GM08714 (cell line): ENCODE data around the gene MAP9.
"Not testable (repeated sequence)": the region's sequence is repeated elsewhere in the genome, so short reads cannot be mapped to it uniquely, and the experiment has no call there.

Source experiments
- H3K4me3 ChIP-seq: fragments of 200-500 bp; sonication (Bioruptor generic); 2 replicates; pipeline ENCODE4 v1.5.1; 2014; ENCODE audit warnings: mild to moderate bottlenecking, low read length, inconsistent platforms
- ZNF274 ChIP-seq: IDR thresholded peaks from 2 replicates; pipeline ENCODE4 v1.6.1; 2012; ENCODE audit warnings: mild to moderate bottlenecking, low read depth, low read length

The MAP9 gene

DNA sequence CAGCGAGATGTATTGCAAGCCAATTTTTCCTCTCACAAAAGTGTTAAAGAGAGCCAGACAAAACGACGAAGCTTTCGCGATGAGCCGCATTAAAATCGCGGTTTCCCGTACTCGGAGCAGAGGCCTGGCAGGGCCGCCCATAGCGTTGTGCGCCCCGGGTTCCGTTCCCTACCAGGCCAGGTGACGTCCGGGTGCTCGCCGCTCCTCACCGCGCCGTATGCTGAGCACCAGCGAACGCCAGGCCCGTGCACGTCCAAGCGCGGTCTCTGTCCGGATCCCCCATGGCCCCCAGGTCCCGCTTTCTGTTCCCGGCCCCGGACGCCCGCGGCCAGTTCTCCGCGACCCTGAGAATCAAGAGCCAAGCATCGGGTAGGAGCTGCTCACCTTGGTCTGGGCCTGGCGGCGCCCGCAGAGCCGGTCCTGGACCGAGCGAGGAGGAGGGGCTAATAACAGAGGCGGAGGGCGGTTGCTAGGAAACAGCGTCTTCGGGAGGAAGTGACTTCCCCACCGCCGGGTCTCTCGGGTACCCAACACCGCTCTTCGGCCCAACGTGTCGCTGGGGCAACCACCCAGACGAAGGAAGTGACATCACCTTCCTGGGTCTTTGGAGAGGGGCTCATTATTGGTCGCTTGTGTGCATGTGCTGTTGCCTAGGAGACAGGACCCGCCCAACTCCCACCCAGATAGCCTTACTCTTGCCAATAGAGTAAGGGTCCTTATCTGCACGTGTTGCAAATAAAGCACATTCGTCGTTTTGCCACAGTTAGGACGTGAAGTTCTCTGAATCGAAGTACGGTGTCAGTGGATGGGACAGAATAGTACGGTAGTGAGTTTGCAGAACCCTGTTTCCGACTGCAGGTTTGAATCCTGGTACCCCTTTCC, at the start of gene MAP9:
Gene MAP9, minus strand, starts transcription at position 579 of the 882 bp plus-strand sequence. CDS start 1,115 bp downstream, outside the sequence.
- peak within 1 kb of the TSS; percentile 71 for H3K4me3 ChIP-seq
- TF ChIP-seq ZNF274, result no peak

DNA sequence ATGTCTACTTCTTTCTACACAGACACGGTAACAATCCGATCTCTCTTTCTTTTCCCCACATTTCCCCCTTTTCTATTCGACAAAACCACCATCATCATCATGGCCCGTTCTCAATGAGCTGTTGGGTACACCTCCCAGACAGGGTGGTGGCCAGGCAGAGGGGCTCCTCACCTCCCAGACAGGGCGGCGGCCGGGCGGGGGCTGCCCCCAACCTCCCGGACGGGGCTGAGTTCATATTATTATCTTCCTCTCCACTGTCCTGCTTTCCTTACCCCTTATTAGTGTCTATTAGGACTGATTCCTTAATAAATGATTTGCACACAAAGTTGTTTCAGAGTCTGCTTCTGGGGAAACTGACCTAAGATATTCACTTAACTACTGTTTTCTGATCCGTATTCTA, 48.0 kb upstream of the MAP9 start:
- H3K4me3 ChIP-seq, result not testable (repeated sequence)

GRCh38 chr4:155423671-155424070, 46.9 kb upstream of the MAP9 start:
- no peak overlapping the region for H3K4me3 ChIP-seq
- no peak for TF ChIP-seq ZNF274

GRCh38 chr4:155419266-155419665, 42.5 kb upstream of the MAP9 start:
- no peak for TF ChIP-seq ZNF274
- no peak overlapping the region for H3K4me3 ChIP-seq

DNA sequence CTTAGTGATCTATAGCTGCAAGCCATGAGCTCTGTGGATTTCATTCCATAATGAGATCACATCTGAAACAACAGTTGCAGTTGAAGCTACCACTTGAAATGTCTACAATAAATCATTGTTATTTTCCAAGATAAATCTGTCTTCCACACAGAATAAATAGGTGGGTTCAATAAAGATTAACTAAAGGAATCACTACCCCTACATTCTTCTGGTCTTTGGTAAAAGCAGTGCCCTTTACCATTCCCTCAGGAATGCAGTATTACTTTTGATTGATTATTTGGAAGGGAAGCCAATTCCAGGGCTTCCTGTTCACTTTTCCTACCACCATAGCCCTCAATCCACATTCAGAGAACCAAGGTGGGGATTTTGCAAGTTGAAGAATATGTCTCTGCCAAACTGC, 38.9 kb upstream of the MAP9 start:
- no peak for TF ChIP-seq ZNF274
- H3K4me3 ChIP-seq, result no peak overlapping the region

DNA sequence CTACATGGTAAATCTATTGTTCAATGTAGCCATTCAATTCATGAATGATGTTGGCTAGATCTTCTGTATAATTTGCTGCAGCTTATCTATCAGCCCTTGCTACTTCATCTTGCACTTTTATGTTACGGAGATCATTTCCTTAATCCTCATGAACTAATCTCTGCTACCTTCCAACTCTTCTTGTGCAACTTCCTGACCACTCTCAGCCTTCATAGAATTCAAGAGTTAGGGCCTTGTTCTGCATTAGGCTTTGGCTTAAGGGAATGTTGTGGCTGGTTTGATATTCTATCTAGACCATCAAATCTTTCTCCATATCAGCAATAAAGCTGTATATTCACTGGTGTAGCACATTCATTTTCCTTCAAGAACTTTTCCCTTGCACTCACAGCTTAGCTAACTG, 36.7 kb upstream of the MAP9 start:
- H3K4me3 ChIP-seq, result no peak overlapping the region

DNA sequence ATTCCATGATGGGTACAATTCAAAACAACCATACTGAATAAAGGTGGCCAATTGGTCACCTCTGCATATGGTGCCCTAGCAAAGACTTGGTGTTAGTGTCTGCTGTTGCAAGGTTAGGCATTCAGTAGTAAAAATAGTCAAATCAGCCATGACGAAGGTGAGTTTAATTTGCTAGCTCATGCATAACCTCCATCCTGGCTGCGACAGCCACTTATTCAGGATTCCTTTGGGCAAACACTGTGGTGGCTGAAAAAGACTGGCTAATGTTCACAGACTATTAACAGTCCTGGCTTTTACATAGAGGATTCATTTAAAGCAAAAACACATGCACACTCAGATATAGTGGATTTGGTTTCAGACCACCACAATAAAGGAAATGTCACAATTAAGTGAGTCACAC, 34.8 kb upstream of the MAP9 start:
- H3K4me3 ChIP-seq, result no peak overlapping the region
- TF ChIP-seq ZNF274, result no peak

More for the DNA sequence above, 36.7 kb upstream of the MAP9 start:
- TF ChIP-seq ZNF274, result no peak

DNA sequence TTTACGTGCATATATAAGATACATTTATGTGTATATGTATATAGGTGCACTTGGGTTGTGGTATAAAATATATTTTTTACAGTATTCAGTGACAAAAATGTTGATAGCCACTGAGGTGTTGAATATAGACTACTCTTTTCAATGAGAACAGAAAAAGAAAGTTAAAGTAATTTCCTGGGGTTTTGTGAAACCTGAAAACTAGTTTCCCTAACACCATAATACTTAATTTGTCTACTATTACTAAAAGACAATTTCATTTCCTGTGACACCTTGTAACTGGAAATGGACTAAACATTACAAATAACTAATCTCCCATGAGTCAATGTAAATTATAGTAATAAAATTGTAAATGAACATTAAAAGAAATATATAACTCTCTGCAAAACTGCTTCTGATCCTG, 32.0 kb upstream of the MAP9 start:
- no peak overlapping the region for H3K4me3 ChIP-seq
- TF ChIP-seq ZNF274, result no peak

DNA sequence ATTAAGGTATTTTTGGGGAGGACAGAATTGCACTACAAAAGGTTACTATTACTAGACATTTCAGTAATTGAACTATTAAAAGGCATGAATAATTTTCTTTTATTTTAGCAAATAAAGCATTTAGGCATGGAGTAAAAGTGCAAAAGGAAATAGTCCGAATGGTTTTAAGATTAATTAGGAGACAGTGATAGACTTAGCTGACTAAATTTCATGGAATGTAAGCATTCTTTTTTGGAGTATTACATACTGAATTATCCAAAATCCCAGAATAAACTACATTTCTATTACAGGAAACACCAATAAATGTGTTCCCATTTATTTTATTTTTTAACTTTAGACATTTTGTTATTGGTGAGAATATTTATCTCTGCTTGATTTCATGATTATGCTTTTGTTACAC, 30.7 kb upstream of the MAP9 start:
- H3K4me3 ChIP-seq, result no peak overlapping the region

GRCh38 chr4:155405059-155405458, 28.3 kb upstream of the MAP9 start:
- TF ChIP-seq ZNF274, result no peak

More for the DNA sequence above, 30.7 kb upstream of the MAP9 start:
- TF ChIP-seq ZNF274, result no peak

DNA sequence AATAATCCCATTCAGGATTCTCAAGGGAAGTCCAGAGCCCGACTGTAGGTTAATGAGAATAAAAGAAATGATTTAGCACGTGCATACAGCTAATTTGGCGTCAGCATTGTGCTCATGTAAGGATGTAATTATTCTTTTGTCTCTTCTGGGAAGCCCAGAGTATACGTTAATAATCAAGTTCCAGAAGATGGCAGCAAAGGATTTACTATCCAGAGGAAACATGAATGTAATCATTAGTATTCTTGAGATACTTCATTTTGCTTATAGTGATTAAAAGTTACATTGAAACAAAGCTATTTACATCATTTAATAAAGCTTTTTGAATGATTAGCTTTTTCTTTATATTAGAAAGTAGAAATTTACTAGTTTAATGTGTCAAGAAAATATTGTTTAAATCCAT, 27.1 kb upstream of the MAP9 start:
- TF ChIP-seq ZNF274, result no peak
- H3K4me3 ChIP-seq, result no peak overlapping the region

More at GRCh38 chr4:155405059-155405458, 28.3 kb upstream of the MAP9 start:
- no peak overlapping the region for H3K4me3 ChIP-seq

GRCh38 chr4:155402941-155403340, 26.2 kb upstream of the MAP9 start:
- TF ChIP-seq ZNF274, result no peak
- no peak overlapping the region for H3K4me3 ChIP-seq

DNA sequence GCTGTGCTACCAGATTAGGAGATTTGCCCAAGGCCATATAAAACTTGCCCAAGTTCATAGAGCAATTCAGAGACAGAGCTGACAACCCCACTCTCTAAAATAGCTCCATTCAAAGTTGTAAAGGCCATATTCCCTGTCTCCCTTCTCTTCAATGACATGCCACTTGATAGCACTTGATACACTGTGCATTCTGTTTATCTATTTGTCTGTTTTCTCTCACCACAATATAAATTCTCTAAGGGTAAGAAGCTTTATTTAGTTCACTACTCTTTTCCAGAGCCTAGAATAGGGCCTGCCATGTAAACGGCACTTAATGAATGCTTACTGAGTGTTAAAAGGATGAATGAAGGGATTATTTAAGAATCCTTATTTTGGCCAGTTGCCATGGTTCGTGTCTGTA, 24.1 kb upstream of the MAP9 start:
- no peak overlapping the region for H3K4me3 ChIP-seq
- TF ChIP-seq ZNF274, result no peak

GRCh38 chr4:155399974-155400697, 23.4 kb upstream of the MAP9 start:
- H3K4me3 ChIP-seq, result no peak overlapping the region
- TF ChIP-seq ZNF274, result no peak
